ENCODE results near the gene IQCM.

Gene IQCM

GRCh38 chr4:149711593-149712365, 103.9 kb downstream of the IQCM start:
- DNase-seq (ENCODE audit: low read depth) = no peak

GRCh38 chr4:149709640-149710039, 106.0 kb downstream of the IQCM start:
- no peak for DNase-seq (ENCODE audit: low read depth)

GRCh38 chr4:149708513-149709130, 107.0 kb downstream of the IQCM start:
- no peak for DNase-seq (ENCODE audit: low read depth)

- DNase-seq (ENCODE audit: low read depth) = no peak
These were observed 107.8 kb downstream of the IQCM start for GRCh38 chr4:149707862-149708261.

- no peak for DNase-seq (ENCODE audit: low read depth)
These were observed 108.7 kb downstream of the IQCM start for GRCh38 chr4:149706942-149707341.

- no peak for DNase-seq (ENCODE audit: low read depth)
These were observed 113.0 kb downstream of the IQCM start for GRCh38 chr4:149702414-149703293.

GRCh38 chr4:149701435-149702156, 114.0 kb downstream of the IQCM start:
- no peak for DNase-seq (ENCODE audit: low read depth)

- DNase-seq (ENCODE audit: low read depth) = no peak
These were observed 115.4 kb downstream of the IQCM start for GRCh38 chr4:149700272-149700671.

GRCh38 chr4:149699642-149700041, 116.0 kb downstream of the IQCM start:
- no peak for DNase-seq (ENCODE audit: low read depth)

GRCh38 chr4:149690726-149691125, 124.9 kb downstream of the IQCM start:
- DNase-seq (ENCODE audit: low read depth) = no peak

GRCh38 chr4:149684516-149684915, 131.1 kb downstream of the IQCM start:
- DNase-seq (ENCODE audit: low read depth) = no peak

GRCh38 chr4:149676076-149676475, 139.6 kb downstream of the IQCM start:
- no peak for DNase-seq (ENCODE audit: low read depth)

- no peak for DNase-seq (ENCODE audit: low read depth)
These were observed 169.9 kb downstream of the IQCM start for GRCh38 chr4:149645790-149646189.

- DNase-seq (ENCODE audit: low read depth) = no peak
These were observed 177.6 kb downstream of the IQCM start for GRCh38 chr4:149638073-149638472.

- DNase-seq (ENCODE audit: low read depth) = no peak
These were observed 181.3 kb downstream of the IQCM start for GRCh38 chr4:149634368-149634767.

GRCh38 chr4:149631629-149632028, 184.0 kb downstream of the IQCM start:
- DNase-seq (ENCODE audit: low read depth) = no peak

GRCh38 chr4:149630064-149630463, 185.6 kb downstream of the IQCM start:
- DNase-seq (ENCODE audit: low read depth) = no peak

GRCh38 chr4:149605601-149606378, 209.9 kb downstream of the IQCM start:
- DNase-seq (ENCODE audit: low read depth) = no peak

- DNase-seq (ENCODE audit: low read depth) = no peak
These were observed 210.8 kb downstream of the IQCM start for GRCh38 chr4:149604827-149605226.

- DNase-seq (ENCODE audit: low read depth) = no peak
These were observed 220.1 kb downstream of the IQCM start for GRCh38 chr4:149595500-149595899.

- no peak for DNase-seq (ENCODE audit: low read depth)
These were observed 225.8 kb downstream of the IQCM start for GRCh38 chr4:149589826-149590225.

Measured in stimulated activated CD8-positive, alpha-beta memory T cell treated with anti-CD3 and anti-CD28 coated beads, Interleukin-15, amount 100 ng/mL, for 1 hour (primary cell).